Hepatocyte (in vitro differentiated cells): Measurements from ENCODE around the gene CC2D1A. TPM values are rescaled to one million over a fixed set of nuclear protein-coding genes. Genes with fewer than 3 reads are reported as not detected.

Source experiments
- DNase-seq: peaks from one replicate; pipeline ENCODE4 v3.0.0-alpha.2; 2016; ENCODE audit warnings: low spot score
- H2AFZ ChIP-seq: fragments of 200-600 bp; sonication (generic); 2 replicates; pipeline ENCODE4 v1.6.0; 2016; ENCODE audit warnings: antibody characterized with exemption, mild to moderate bottlenecking
- H3K27ac ChIP-seq: fragments of 200-600 bp; sonication (generic); 2 replicates; pipeline ENCODE4 v1.5.1; 2016; ENCODE audit warnings: mild to moderate bottlenecking
- H3K27me3 ChIP-seq: fragments of 200-600 bp; sonication (generic); 2 replicates; pipeline ENCODE4 v1.6.1; 2016
- H3K36me3 ChIP-seq: fragments of 200-600 bp; sonication (generic); replicated peaks from 2 replicates; pipeline ENCODE4 v1.5.1; 2016; ENCODE audit warnings: low read depth; ENCODE audit not compliant: insufficient read depth
- H3K4me1 ChIP-seq: fragments of 200-600 bp; sonication (generic); 2 replicates; pipeline ENCODE4 v1.5.1; 2016; ENCODE audit warnings: mild to moderate bottlenecking, moderate library complexity; ENCODE audit not compliant: insufficient read depth
- H3K4me2 ChIP-seq: fragments of 200-600 bp; sonication (generic); 2 replicates; pipeline ENCODE4 v1.6.0; 2016
- H3K4me3 ChIP-seq: fragments of 200-600 bp; sonication (generic); 2 replicates; pipeline ENCODE4 v1.5.1; 2016; ENCODE audit warnings: mild to moderate bottlenecking
- H3K79me2 ChIP-seq: fragments of 200-600 bp; sonication (generic); 2 replicates; pipeline ENCODE4 v1.6.0; 2017; ENCODE audit warnings: mild to moderate bottlenecking
- H3K9me2 ChIP-seq: fragments of 200-600 bp; sonication (generic); replicated peaks from 2 replicates; pipeline ENCODE4 v1.6.0; 2017; ENCODE audit warnings: mild to moderate bottlenecking; ENCODE audit not compliant: insufficient read depth
- H3K9me3 ChIP-seq: fragments of 200-600 bp; sonication (generic); 2 replicates; pipeline ENCODE4 v1.5.1; 2016; ENCODE audit warnings: low read depth, mild to moderate bottlenecking
- H4K20me1 ChIP-seq: fragments of 200-600 bp; sonication (generic); 2 replicates; pipeline ENCODE4 v1.6.0; 2016; ENCODE audit warnings: mild to moderate bottlenecking; ENCODE audit not compliant: insufficient read depth, poor library complexity, severe bottlenecking
- CTCF ChIP-seq: fragments of 200-600 bp; sonication (generic); IDR thresholded peaks from 2 replicates; pipeline ENCODE4 v1.5.1; 2016; ENCODE audit warnings: antibody characterized with exemption, mild to moderate bottlenecking; ENCODE audit not compliant: poor library complexity
- EZH2 ChIP-seq: fragments of 200-600 bp; sonication (generic); IDR thresholded peaks from 2 replicates; pipeline ENCODE4 v1.6.1; 2016; ENCODE audit warnings: antibody characterized with exemption, mild to moderate bottlenecking, borderline replicate concordance
- EZH2phosphoT487 ChIP-seq: fragments of 200-600 bp; sonication (generic); IDR thresholded peaks from one replicate; pipeline ENCODE4 v1.6.1; 2018; ENCODE audit warnings: antibody characterized with exemption, mild to moderate bottlenecking, low read depth, moderate library complexity; ENCODE audit not compliant: unreplicated experiment, severe bottlenecking
- WGBS: methylation state at CpG from one replicate; pipeline ENCODE4 v1.1.6; 2016; ENCODE audit warnings: low lambda C conversion rate; ENCODE audit errors: missing lambda C conversion rate; 5-methylcytosine and 5-hydroxymethylcytosine counted together
- polyA plus RNA-seq: library from polyadenylated mRNA; unstranded; fragments of >200 nt; fragmentation: Nextera tagmentation; extraction: Ambion mirVana; gene quantifications from 2 replicates; pipeline ENCODE4 v1.2.1, GENCODE V29; 2016
- total RNA-seq: library from RNA; depleted of rRNA; stranded (reverse); fragments of >200 nt; gene quantifications from 2 replicates; pipeline ENCODE4 v1.2.3, GENCODE V29; 2014

Gene CC2D1A
- total and polyA plus RNA-seq, 2 experiments from 2014 or later, result 20.8 to 43.3 TPM

- no peak for DNase-seq
- Histone ChIP-seq H3K9me2 (no peaks in the 10 kb centered on the region), H3K27ac (peak overlapping the region; percentile 65), H4K20me1 (no peaks in the 10 kb centered on the region), H2AFZ (no peak overlapping the region), H3K4me1 (peaks cover 19% of the 10 kb centered on the region), H3K4me2 (no peak overlapping the region), H3K27me3 (no peaks in the 10 kb centered on the region), H3K9me3 (no peaks in the 10 kb centered on the region), H3K4me3 (no peak overlapping the region), H3K79me2 (no peaks in the 10 kb centered on the region), H3K36me3 (no peaks in the 10 kb centered on the region)
- WGBS, result 93% methylated on average over 5 of the region's 5 CpGs
- no peak for TF ChIP-seq CTCF
- no peak for TF ChIP-seq EZH2
- no peak for TF ChIP-seq EZH2phosphoT487
These were observed 23.6 kb upstream of the CC2D1A start for GRCh38 chr19:13882419-13882795.

- WGBS, result 92% methylated on average over 8 of the region's 12 CpGs
These were observed 23.2 kb upstream of the CC2D1A start for GRCh38 chr19:13882836-13883235.

GRCh38 chr19:13883516-13884064 lies 22.4 kb upstream of the CC2D1A start:
- H2AFZ ChIP-seq, result no peak overlapping the region
- H3K4me1 ChIP-seq, result peaks cover 19% of the 10 kb centered on the region
- no peak for TF ChIP-seq CTCF
- TF ChIP-seq EZH2phosphoT487, result no peak
- no peak for TF ChIP-seq EZH2
- no peak overlapping the region for H3K27ac ChIP-seq
- no peaks in the 10 kb centered on the region for H4K20me1 ChIP-seq
- H3K4me2 ChIP-seq, result no peak overlapping the region
- H3K9me2 ChIP-seq, result no peaks in the 10 kb centered on the region
- H3K36me3 ChIP-seq, result no peaks in the 10 kb centered on the region
- DNase-seq, result no peak
- no peak overlapping the region for H3K4me3 ChIP-seq
- H3K27me3 ChIP-seq, result no peaks in the 10 kb centered on the region
- H3K79me2 ChIP-seq, result no peaks in the 10 kb centered on the region
- H3K9me3 ChIP-seq, result no peaks in the 10 kb centered on the region
- WGBS, result 85% methylated on average over 5 of the region's 10 CpGs

More at GRCh38 chr19:13882836-13883235, 23.2 kb upstream of the CC2D1A start:
- DNase-seq, result no peak
- H3K79me2 ChIP-seq, result no peaks in the 10 kb centered on the region
- H2AFZ ChIP-seq, result no peak overlapping the region
- no peaks in the 10 kb centered on the region for H3K9me3 ChIP-seq
- H3K27me3 ChIP-seq, result no peaks in the 10 kb centered on the region
- TF ChIP-seq EZH2phosphoT487, result no peak
- TF ChIP-seq EZH2, result no peak
- TF ChIP-seq CTCF, result no peak
- H3K27ac ChIP-seq, result no peak overlapping the region
- H3K4me1 ChIP-seq, result peaks cover 19% of the 10 kb centered on the region
- no peaks in the 10 kb centered on the region for H3K9me2 ChIP-seq
- H3K4me3 ChIP-seq, result no peak overlapping the region
- H3K4me2 ChIP-seq, result no peak overlapping the region
- H3K36me3 ChIP-seq, result no peaks in the 10 kb centered on the region
- H4K20me1 ChIP-seq, result no peaks in the 10 kb centered on the region
